DND-41 (cell line): ENCODE data around the gene GADD45B.
A peak's percentile ranks its signal among the peaks of the same experiment; 100 is the strongest.

Experiments used
- ATAC-seq: fragments of 200-7000 bp; cut with Tn5 transposase; 3 replicates; pipeline ENCODE4 v1.9.1; 2021; ENCODE audit warnings: low read depth; ENCODE audit not compliant: insufficient read depth
- DNase-seq: peaks from one replicate; pipeline ENCODE4 v3.0.0-alpha.2; 2020
- H2AFZ ChIP-seq: 2 replicates; pipeline ENCODE4 v1.6.0; 2012; ENCODE audit warnings: low read depth, low read length
- H3K27ac ChIP-seq: 2 replicates; pipeline ENCODE4 v1.5.1; 2012; ENCODE audit warnings: low read length, inconsistent platforms
- H3K27me3 ChIP-seq: fragments of 200-600 bp; sonication (generic); 2 replicates; pipeline ENCODE4 v1.6.0; 2012; ENCODE audit warnings: low read length, mild to moderate bottlenecking, inconsistent platforms; ENCODE audit not compliant: insufficient read depth, poor library complexity
- H3K36me3 ChIP-seq: 2 replicates; pipeline ENCODE4 v1.5.1; 2012; ENCODE audit warnings: low read length, inconsistent platforms; ENCODE audit not compliant: insufficient read depth
- H3K4me1 ChIP-seq: 2 replicates; pipeline ENCODE4 v1.5.1; 2012; ENCODE audit warnings: mild to moderate bottlenecking, low read length; ENCODE audit not compliant: insufficient read depth
- H3K4me2 ChIP-seq: 2 replicates; pipeline ENCODE4 v1.6.0; 2012; ENCODE audit warnings: mild to moderate bottlenecking, moderate library complexity, low read length, inconsistent platforms; ENCODE audit not compliant: insufficient read depth
- H3K4me3 ChIP-seq, 2 experiments: fragments of 200-600 bp in 1 of 2; shearing (Covaris generic) in 1 of 2; 2 replicates each; pipeline ENCODE4 v1.5.1; 2012 to 2016; ENCODE audit warnings: inconsistent platforms in 2 of 2, low read length in 2 of 2, mild to moderate bottlenecking in 2 of 2, low read depth in 1 of 2, moderate library complexity in 1 of 2
- H3K79me2 ChIP-seq: 2 replicates; pipeline ENCODE4 v1.6.0; 2012; ENCODE audit warnings: low read length, inconsistent platforms; ENCODE audit not compliant: insufficient read depth
- H3K9ac ChIP-seq: 2 replicates; pipeline ENCODE4 v1.6.0; 2012; ENCODE audit warnings: low read depth, mild to moderate bottlenecking, inconsistent platforms, low read length, moderate library complexity
- H3K9me3 ChIP-seq: 2 replicates; pipeline ENCODE4 v1.5.1; 2012; ENCODE audit warnings: low read length, moderate library complexity, mild to moderate bottlenecking, inconsistent platforms; ENCODE audit not compliant: insufficient read depth, severe bottlenecking
- H4K20me1 ChIP-seq: 2 replicates; pipeline ENCODE4 v1.6.0; 2012; ENCODE audit warnings: low read length; ENCODE audit not compliant: insufficient read depth
- EZH2 ChIP-seq: IDR thresholded peaks from 3 replicates; pipeline ENCODE4 v1.6.1; 2012; ENCODE audit warnings: borderline replicate concordance, low read depth, mild to moderate bottlenecking, moderate library complexity, low read length, inconsistent platforms; ENCODE audit not compliant: severe bottlenecking
- TF ChIP-seq, protein P1 (sequence below): IDR thresholded peaks from 2 replicates; pipeline ENCODE4 v1.5.1; 2012; ENCODE audit warnings: borderline replicate concordance, low read length, moderate library complexity, mild to moderate bottlenecking; ENCODE audit not compliant: poor library complexity, severe bottlenecking; ENCODE audit errors: extremely low read depth

The GADD45B gene

DNA sequence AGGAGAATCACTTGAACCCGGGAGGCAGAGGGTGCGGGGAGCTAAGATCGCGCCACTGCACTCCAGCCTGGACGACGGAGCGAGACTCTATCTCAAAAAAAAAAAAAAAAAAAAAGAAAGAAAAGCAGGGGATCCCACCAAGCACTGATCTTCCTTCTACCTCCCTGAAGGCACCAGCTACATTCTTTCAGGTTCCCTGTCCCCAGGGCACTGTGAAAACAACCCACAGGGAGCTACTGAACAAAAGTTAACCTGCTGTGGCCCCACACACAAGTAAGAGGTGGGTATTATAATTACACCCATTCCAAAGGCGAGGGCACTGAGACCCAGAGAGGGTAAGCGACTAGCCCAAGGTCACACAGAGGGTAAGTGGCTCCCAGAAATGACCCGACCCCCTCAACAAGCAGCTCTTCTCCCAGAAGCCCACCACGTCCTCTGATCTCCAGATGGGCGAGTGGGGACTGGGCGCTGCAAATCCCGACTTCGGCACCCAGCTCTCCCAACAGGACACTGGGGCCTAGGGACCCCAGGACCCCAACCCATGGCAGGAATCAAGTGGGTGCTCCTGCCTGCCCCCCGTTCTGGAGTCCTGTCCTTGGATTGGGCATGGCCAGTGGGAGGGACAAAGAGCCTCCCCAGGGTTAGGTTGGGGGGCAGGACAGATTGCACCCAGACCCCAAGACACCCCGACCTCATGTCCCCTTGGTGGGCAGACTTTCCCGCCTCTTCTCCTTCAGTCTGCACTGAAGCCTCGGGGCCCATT, 21.5 kb upstream of the GADD45B start:
- peaks cover 80% of the 10 kb centered on the region for H3K79me2 ChIP-seq
- no peaks in the 10 kb centered on the region for H3K9me3 ChIP-seq
- no peak overlapping the region for H2AFZ ChIP-seq
- H4K20me1 ChIP-seq: peaks cover 63% of the 10 kb centered on the region
- H3K4me3 ChIP-seq: peak overlapping the region in 1 of 2 experiments; percentile 87; a peak in 2 of 4 replicates
- H3K27me3 ChIP-seq: no peaks in the 10 kb centered on the region
- ATAC-seq (no peak), DNase-seq (no peak)
- peak overlapping the region; percentile 99 for H3K9ac ChIP-seq
- peak overlapping the region; percentile 30 for H3K27ac ChIP-seq
- H3K36me3 ChIP-seq: peaks cover 43% of the 10 kb centered on the region
- TF ChIP-seq, protein P1, sequence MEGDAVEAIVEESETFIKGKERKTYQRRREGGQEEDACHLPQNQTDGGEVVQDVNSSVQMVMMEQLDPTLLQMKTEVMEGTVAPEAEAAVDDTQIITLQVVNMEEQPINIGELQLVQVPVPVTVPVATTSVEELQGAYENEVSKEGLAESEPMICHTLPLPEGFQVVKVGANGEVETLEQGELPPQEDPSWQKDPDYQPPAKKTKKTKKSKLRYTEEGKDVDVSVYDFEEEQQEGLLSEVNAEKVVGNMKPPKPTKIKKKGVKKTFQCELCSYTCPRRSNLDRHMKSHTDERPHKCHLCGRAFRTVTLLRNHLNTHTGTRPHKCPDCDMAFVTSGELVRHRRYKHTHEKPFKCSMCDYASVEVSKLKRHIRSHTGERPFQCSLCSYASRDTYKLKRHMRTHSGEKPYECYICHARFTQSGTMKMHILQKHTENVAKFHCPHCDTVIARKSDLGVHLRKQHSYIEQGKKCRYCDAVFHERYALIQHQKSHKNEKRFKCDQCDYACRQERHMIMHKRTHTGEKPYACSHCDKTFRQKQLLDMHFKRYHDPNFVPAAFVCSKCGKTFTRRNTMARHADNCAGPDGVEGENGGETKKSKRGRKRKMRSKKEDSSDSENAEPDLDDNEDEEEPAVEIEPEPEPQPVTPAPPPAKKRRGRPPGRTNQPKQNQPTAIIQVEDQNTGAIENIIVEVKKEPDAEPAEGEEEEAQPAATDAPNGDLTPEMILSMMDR: no peak
- TF ChIP-seq EZH2: no peak
- peaks cover 35% of the 10 kb centered on the region for H3K4me1 ChIP-seq
- peak overlapping the region; percentile 84 for H3K4me2 ChIP-seq

DNA sequence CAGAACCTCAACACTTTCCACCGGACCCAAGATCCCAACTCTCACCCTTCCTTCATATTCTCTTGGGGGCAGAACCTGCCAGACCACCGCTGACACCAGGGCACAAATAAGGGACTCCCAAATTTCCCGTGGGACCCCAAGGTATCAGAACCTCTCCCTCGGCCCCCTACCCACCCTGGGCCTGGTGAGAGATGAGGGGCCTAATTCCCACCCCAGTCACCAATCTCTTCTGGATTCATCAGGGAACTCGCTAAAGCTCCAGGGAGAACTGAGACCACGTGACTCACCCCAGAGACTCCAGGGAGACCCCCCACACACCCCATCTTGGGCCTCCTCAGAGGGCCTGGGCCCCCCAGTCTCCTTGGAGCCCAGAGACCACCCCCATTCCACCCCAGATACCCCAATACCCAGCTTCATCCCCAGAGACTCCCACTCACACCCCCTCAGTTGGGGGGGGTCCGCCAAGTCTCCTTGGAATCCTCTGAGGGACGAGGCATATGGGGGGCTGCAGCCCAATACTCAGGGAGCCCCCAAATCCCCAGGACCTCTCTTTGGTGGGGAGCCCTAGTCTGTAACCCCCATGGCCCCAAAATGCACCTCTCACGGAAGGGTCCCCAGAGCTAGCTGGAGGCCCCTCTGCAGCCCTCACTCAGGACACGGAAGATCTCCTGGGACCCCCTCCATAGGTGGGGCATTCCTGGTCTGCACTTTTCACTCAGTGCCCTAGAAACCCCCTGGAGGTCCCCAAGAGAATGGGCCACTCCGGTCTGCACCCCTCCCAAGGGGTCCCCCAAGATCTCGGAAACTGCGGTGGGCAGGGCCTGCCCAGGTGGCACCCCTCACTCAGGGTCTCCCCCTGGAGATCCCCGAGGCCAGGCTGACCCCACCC, 20.7 kb upstream of the GADD45B start:
- no peaks in the 10 kb centered on the region for H3K27me3 ChIP-seq
- H2AFZ ChIP-seq: no peak overlapping the region
- H3K9ac ChIP-seq: peak overlapping the region; percentile 99
- no peaks in the 10 kb centered on the region for H3K9me3 ChIP-seq
- DNase-seq (no peak), ATAC-seq (no peak)
- H3K79me2 ChIP-seq: peaks cover 73% of the 10 kb centered on the region
- TF ChIP-seq, protein P1: no peak
- TF ChIP-seq EZH2: no peak
- peak overlapping the region; percentile 89 for H3K27ac ChIP-seq
- H4K20me1 ChIP-seq: peaks cover 60% of the 10 kb centered on the region
- peak overlapping the region; percentile 87 to 99; a peak in 3 of 4 replicates for H3K4me3 ChIP-seq
- peaks cover 35% of the 10 kb centered on the region for H3K4me1 ChIP-seq
- peak overlapping the region; percentile 84 for H3K4me2 ChIP-seq
- H3K36me3 ChIP-seq: peaks cover 37% of the 10 kb centered on the region

DNA sequence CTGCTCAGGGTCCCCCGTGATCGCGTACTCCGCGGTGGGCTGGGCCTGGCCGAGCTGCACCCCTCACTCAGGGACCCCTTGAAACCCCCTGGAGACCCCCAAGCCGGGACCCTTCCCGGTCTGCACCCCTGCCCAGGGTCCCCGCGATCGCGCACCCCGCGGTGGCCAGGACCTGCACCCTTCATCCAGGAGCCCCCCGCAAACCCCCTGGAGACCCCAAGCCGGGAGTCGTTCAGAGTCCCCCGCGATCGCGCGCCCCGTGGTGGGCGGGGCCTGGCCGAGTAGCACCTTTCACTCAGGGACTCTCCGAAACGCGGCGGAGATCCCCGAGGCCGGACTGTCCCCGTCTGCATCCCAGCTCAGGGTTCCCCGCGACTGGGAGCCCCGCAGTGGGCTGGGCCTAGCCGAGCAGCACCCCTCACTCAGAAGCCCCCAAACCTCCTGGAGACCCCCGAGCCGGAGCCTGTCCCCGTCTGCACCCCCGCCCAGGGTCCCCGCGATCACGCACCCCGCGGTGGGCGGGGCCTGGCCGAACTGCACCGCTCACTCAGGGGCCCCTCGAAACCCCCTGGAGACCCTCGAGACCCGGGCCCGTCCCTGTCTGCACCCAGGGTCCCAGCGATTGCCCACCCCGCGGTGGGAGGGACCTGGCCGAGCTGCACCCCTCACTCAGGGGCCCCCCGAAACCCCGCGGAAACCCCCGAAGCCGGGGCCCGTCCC, 19.9 kb upstream of the GADD45B start:
- peak; percentile 52 for DNase-seq
- peaks cover 64% of the 10 kb centered on the region for H3K79me2 ChIP-seq
- peaks cover 53% of the 10 kb centered on the region for H4K20me1 ChIP-seq
- no peaks in the 10 kb centered on the region for H3K9me3 ChIP-seq
- peak overlapping the region; percentile 84 for H3K4me2 ChIP-seq
- peak overlapping the region; percentile 87 to 99; a peak in 3 of 4 replicates for H3K4me3 ChIP-seq
- peak overlapping the region; percentile 99 for H3K9ac ChIP-seq
- TF ChIP-seq EZH2: no peak
- ATAC-seq: peak; percentile 48
- peaks cover 35% of the 10 kb centered on the region for H3K4me1 ChIP-seq
- H2AFZ ChIP-seq: peak overlapping the region; percentile 82
- peaks cover 29% of the 10 kb centered on the region for H3K36me3 ChIP-seq
- H3K27me3 ChIP-seq: no peaks in the 10 kb centered on the region
- peak overlapping the region; percentile 89 for H3K27ac ChIP-seq
